OCI-LY7 (cell line): ENCODE measurements around the gene KDM4B. TPM values are rescaled to one million over a fixed set of nuclear protein-coding genes. Genes with fewer than 3 reads are reported as not detected.

Experiments
- BruUV-seq: library from RNA; stranded (reverse); fragments of 400-500 nt; replicated peaks from 2 replicates; lab custom pipeline; 2021; lab: Mats Ljungman, UMichigan
- CTCF ChIA-PET: fragments of 300-600 bp; sonication (Branson Sonifier 250); formaldehyde crosslinking; loops from one replicate; lab custom pipeline; 2022; ENCODE audit warnings: antibody characterized with exemption; ENCODE audit not compliant: unreplicated experiment; lab: Charles Lee
- POLR2A ChIA-PET: fragments of 300-600 bp; sonication (Branson Sonifier 250); formaldehyde crosslinking; loops from one replicate; lab custom pipeline; 2022; ENCODE audit warnings: antibody characterized with exemption; lab: Charles Lee
- DNase-seq: peaks from one replicate; pipeline ENCODE4 v3.0.0-alpha.2; 2015; ENCODE audit warnings: low spot score
- H2AFZ ChIP-seq: fragments of 200-600 bp; sonication (generic), shearing (Covaris generic); 2 replicates; pipeline ENCODE4 v1.6.1; 2014; ENCODE audit warnings: mild to moderate bottlenecking, antibody characterized with exemption, low read length, moderate library complexity
- H3K27ac ChIP-seq: fragments of 200-600 bp; sonication (generic); 2 replicates; pipeline ENCODE4 v1.5.1; 2014; ENCODE audit warnings: mixed run types, low read depth, mild to moderate bottlenecking, moderate library complexity, low read length, inconsistent platforms; ENCODE audit not compliant: poor library complexity, severe bottlenecking
- H3K36me3 ChIP-seq: fragments of 200-600 bp; sonication (generic); 2 replicates; pipeline ENCODE4 v1.6.1; 2014; ENCODE audit warnings: mild to moderate bottlenecking, antibody characterized with exemption, low read length, moderate library complexity, mixed read lengths; ENCODE audit not compliant: insufficient read depth
- H3K4me1 ChIP-seq: fragments of 200-600 bp; sonication (generic); 2 replicates; pipeline ENCODE4 v1.5.1; 2014; ENCODE audit warnings: mild to moderate bottlenecking, low read length; ENCODE audit not compliant: insufficient read depth, poor library complexity, severe bottlenecking
- H3K4me2 ChIP-seq: fragments of 200-600 bp; sonication (generic); 2 replicates; pipeline ENCODE4 v1.6.1; 2014; ENCODE audit warnings: mild to moderate bottlenecking, low read length
- H3K4me3 ChIP-seq: fragments of 200-600 bp; sonication (generic); 2 replicates; pipeline ENCODE4 v1.5.1; 2014; ENCODE audit warnings: mild to moderate bottlenecking, low read depth, low read length; ENCODE audit not compliant: poor library complexity, severe bottlenecking
- H3K79me2 ChIP-seq: fragments of 200-600 bp; sonication (generic); 2 replicates; pipeline ENCODE4 v1.6.1; 2016; ENCODE audit warnings: low read depth, mild to moderate bottlenecking, low read length, moderate library complexity, mixed read lengths; ENCODE audit not compliant: insufficient read depth
- H3K9me2 ChIP-seq: fragments of 200-600 bp; sonication (generic); 2 replicates; pipeline ENCODE4 v1.6.1; 2016; ENCODE audit warnings: mild to moderate bottlenecking, low read length, mixed read lengths; ENCODE audit not compliant: insufficient read depth
- H3K9me3 ChIP-seq: fragments of 200-600 bp; sonication (generic); 2 replicates; pipeline ENCODE4 v1.6.1; 2014; ENCODE audit warnings: mild to moderate bottlenecking, mixed run types, low read length, mixed read lengths
- H4K20me1 ChIP-seq: fragments of 200-600 bp; sonication (generic); 2 replicates; pipeline ENCODE4 v1.6.1; 2014; ENCODE audit warnings: mild to moderate bottlenecking, antibody characterized with exemption, low read length, moderate library complexity, mixed read lengths; ENCODE audit not compliant: insufficient read depth
- EZH2phosphoT487 ChIP-seq: fragments of 200-600 bp; sonication (generic); IDR thresholded peaks from 2 replicates; pipeline ENCODE4 v1.6.1; 2018; ENCODE audit warnings: low read depth, borderline replicate concordance, mild to moderate bottlenecking, mixed run types, antibody characterized with exemption, low read length, moderate library complexity, mixed read lengths
- intact Hi-C: fragments of 100-400 bp; cut with micrococcal nuclease; formaldehyde crosslinking; loops from one replicate; pipeline ENCODE4 v1.10.0; 2022; ENCODE audit not compliant: unreplicated experiment
- total RNA-seq, 2 experiments: library from RNA; depleted of rRNA in 1 of 2; stranded (reverse); fragments of >200 nt in 1 of 2; shearing (Covaris generic) in 1 of 2; gene quantifications; 2 replicates each; pipeline ENCODE4 v1.2.3, GENCODE V29; 2014 to 2022
- TF ChIP-seq, protein P1 (sequence below): fragments of 200-600 bp; sonication (generic); conservative IDR thresholded peaks from 2 replicates; pipeline ENCODE4 v1.5.1; 2014; ENCODE audit warnings: mild to moderate bottlenecking, antibody characterized with exemption, low read length, moderate library complexity, mixed read lengths

Gene KDM4B
- total RNA-seq, 2 experiments from 2014 or later, result 24.3 to 44.2 TPM

DNA sequence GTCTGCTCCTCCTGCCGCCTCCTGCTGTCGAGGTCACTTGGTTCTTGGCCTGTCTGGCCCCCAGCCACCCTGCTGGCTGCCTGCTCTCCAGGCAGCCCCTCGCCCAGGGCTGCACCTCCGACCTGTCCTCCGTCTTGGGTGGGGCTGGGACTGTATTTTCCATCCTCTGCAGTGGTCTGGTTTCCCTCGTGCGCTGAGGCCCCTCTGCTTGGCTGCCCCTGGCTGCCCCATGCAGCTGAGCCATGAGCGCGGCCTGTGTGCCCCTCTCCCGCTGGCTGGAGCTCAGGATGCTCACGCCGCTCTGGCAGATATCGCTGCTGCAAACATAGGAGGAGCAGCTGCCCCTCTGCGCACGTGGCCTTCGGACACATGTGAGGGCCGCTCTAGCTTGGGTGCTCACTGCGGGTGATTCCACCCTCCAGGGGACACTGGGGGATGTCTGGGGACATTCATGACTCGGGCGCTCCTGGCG is 45.6 kb upstream of the KDM4B start:
- H2AFZ ChIP-seq, result no peak overlapping the region

DNA sequence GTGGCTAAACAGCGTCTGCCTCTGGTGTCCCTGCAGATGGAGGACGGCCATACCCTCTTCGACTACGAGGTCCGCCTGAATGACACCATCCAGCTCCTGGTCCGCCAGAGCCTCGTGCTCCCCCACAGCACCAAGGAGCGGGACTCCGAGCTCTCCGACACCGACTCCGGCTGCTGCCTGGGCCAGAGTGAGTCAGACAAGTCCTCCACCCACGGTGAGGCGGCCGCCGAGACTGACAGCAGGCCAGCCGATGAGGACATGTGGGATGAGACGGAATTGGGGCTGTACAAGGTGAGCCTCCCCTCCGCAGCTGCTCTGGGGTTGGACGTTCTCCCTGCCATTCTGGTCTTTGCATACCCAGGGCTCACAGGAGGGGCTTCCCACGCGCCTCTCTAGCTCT is 39.7 kb upstream of the KDM4B start:
- H2AFZ ChIP-seq, result no peak overlapping the region
- BruUV-seq, result no TSS peak
- no peaks in the 10 kb centered on the region for H3K9me3 ChIP-seq
- peaks cover 98% of the 10 kb centered on the region for H3K36me3 ChIP-seq
- ChIA-PET POLR2A (no interaction called here), CTCF (no interaction called here)
- TF ChIP-seq, protein P1, sequence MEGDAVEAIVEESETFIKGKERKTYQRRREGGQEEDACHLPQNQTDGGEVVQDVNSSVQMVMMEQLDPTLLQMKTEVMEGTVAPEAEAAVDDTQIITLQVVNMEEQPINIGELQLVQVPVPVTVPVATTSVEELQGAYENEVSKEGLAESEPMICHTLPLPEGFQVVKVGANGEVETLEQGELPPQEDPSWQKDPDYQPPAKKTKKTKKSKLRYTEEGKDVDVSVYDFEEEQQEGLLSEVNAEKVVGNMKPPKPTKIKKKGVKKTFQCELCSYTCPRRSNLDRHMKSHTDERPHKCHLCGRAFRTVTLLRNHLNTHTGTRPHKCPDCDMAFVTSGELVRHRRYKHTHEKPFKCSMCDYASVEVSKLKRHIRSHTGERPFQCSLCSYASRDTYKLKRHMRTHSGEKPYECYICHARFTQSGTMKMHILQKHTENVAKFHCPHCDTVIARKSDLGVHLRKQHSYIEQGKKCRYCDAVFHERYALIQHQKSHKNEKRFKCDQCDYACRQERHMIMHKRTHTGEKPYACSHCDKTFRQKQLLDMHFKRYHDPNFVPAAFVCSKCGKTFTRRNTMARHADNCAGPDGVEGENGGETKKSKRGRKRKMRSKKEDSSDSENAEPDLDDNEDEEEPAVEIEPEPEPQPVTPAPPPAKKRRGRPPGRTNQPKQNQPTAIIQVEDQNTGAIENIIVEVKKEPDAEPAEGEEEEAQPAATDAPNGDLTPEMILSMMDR, result no peak
- no peak for TF ChIP-seq EZH2phosphoT487
- H3K4me2 ChIP-seq, result no peak overlapping the region
- no peak overlapping the region for H3K4me3 ChIP-seq
- H4K20me1 ChIP-seq, result peaks cover 19% of the 10 kb centered on the region
- no peak for DNase-seq
- H3K27ac ChIP-seq, result no peak overlapping the region
- H3K4me1 ChIP-seq, result no peaks in the 10 kb centered on the region
- intact Hi-C loops, result no loop called here
- peaks cover 51% of the 10 kb centered on the region for H3K79me2 ChIP-seq
- no peaks in the 10 kb centered on the region for H3K9me2 ChIP-seq

More for the DNA sequence above, 45.6 kb upstream of the KDM4B start:
- intact Hi-C loops, result no loop called here
- TF ChIP-seq, protein P1, result no peak
- TF ChIP-seq EZH2phosphoT487, result no peak
- Histone ChIP-seq H4K20me1 (peaks cover 14% of the 10 kb centered on the region), H3K36me3 (peaks cover 98% of the 10 kb centered on the region), H3K9me3 (no peaks in the 10 kb centered on the region), H3K4me1 (no peaks in the 10 kb centered on the region), H3K79me2 (peaks cover 100% of the 10 kb centered on the region), H3K9me2 (no peaks in the 10 kb centered on the region), H3K27ac (no peak overlapping the region), H3K4me2 (no peak overlapping the region), H3K4me3 (no peak overlapping the region)
- BruUV-seq, result no TSS peak
- DNase-seq, result no peak
- ChIA-PET CTCF (no interaction called here), POLR2A (no interaction called here)

DNA sequence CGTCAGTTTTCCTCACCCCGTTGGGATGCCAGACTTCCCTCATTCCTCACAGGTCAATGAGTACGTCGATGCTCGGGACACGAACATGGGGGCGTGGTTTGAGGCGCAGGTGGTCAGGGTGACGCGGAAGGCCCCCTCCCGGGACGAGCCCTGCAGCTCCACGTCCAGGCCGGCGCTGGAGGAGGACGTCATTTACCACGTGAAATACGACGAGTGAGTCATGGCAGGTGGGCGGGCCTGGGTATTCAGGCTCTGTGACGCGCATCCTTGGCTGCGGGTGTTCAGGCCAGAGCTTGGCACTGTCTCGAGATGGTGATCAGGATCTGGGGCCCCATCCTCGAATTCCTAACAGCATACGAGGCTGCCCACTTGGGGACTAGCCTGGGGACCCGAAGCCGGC is 38.2 kb upstream of the KDM4B start:
- Histone ChIP-seq H3K4me1 (no peaks in the 10 kb centered on the region), H3K79me2 (peaks cover 39% of the 10 kb centered on the region), H3K27ac (no peak overlapping the region), H3K4me2 (no peak overlapping the region), H3K36me3 (peaks cover 98% of the 10 kb centered on the region), H3K9me3 (no peaks in the 10 kb centered on the region), H3K4me3 (no peak overlapping the region), H3K9me2 (no peaks in the 10 kb centered on the region), H2AFZ (no peak overlapping the region), H4K20me1 (peaks cover 12% of the 10 kb centered on the region)
- ChIA-PET CTCF (no interaction called here), POLR2A (no interaction called here)
- intact Hi-C loops, result no loop called here
- TF ChIP-seq, protein P1, result no peak
- TF ChIP-seq EZH2phosphoT487, result no peak
- DNase-seq, result no peak
- BruUV-seq, result no TSS peak
